DMS 273 (cell line): ENCODE data around the gene EFNA4.

ENCODE experiments used
- DNase-seq: peaks from one replicate; lab custom pipeline; 2025; ENCODE audit not compliant: unreplicated experiment; lab: John Stamatoyannopoulos, UW

The EFNA4 gene

GRCh38 chr1:155063550-155064110 lies at the start of gene EFNA4:
Gene EFNA4 (plus strand): TSS chr1:155063740. CDS start chr1:155063824, 84 bp downstream.
- peak; percentile 94 for DNase-seq

- no peak for DNase-seq
Observed at GRCh38 chr1:155014709-155015508, 48.6 kb upstream of the EFNA4 start.

GRCh38 chr1:155015527-155016230 lies 47.9 kb upstream of the EFNA4 start:
- no peak for DNase-seq

GRCh38 chr1:155016231-155016831 lies 47.2 kb upstream of the EFNA4 start:
- no peak for DNase-seq

- peak; percentile 98 for DNase-seq
Observed at GRCh38 chr1:155017041-155017945, 46.2 kb upstream of the EFNA4 start.

- no peak for DNase-seq
Observed at GRCh38 chr1:155017946-155018316, 45.6 kb upstream of the EFNA4 start.

GRCh38 chr1:155018617-155019348 lies 44.8 kb upstream of the EFNA4 start:
- no peak for DNase-seq

- no peak for DNase-seq
Observed at GRCh38 chr1:155019377-155020245, 43.9 kb upstream of the EFNA4 start.

- DNase-seq = no peak
Observed at GRCh38 chr1:155022136-155022926, 41.2 kb upstream of the EFNA4 start.

- DNase-seq = no peak
Observed at GRCh38 chr1:155022927-155023236, 40.7 kb upstream of the EFNA4 start.

GRCh38 chr1:155023627-155024026 lies 39.9 kb upstream of the EFNA4 start:
- no peak for DNase-seq

- no peak for DNase-seq
Observed at GRCh38 chr1:155024315-155024714, 39.2 kb upstream of the EFNA4 start.

- no peak for DNase-seq
Observed at GRCh38 chr1:155026154-155026553, 37.4 kb upstream of the EFNA4 start.

GRCh38 chr1:155026588-155026987 lies 37.0 kb upstream of the EFNA4 start:
- peak; percentile 32 for DNase-seq

GRCh38 chr1:155029513-155030242 lies 33.9 kb upstream of the EFNA4 start:
- DNase-seq = no peak

- DNase-seq = no peak
Observed at GRCh38 chr1:155030243-155030795, 33.2 kb upstream of the EFNA4 start.

- no peak for DNase-seq
Observed at GRCh38 chr1:155030899-155031298, 32.6 kb upstream of the EFNA4 start.
